ENCODE results near the gene RUNX1.

The RUNX1 gene

GRCh38 chr21:34871026-34871908 lies 177.8 kb downstream of the RUNX1 start:
- no peak for FAIRE-seq

DNA sequence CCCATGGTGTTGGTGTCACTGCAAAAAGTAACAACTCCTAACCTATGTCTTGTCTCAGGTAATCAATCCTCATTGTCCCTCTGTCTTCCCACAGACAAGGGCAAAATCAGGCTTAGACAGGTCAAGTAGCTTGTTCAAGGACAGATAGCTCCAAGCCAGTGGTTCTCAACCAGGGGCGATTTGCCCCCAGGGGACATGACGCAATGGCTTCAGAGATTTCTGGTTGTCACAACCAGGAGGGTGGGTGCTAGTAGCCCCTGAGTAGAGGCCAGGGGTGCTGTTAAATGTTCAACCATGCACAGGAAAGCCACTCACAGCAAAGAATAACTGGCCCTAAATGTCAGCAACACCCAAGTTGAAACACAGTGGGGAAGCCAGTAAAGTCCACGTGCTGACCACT lies 178.9 kb downstream of the RUNX1 start:
- no peak for FAIRE-seq

DNA sequence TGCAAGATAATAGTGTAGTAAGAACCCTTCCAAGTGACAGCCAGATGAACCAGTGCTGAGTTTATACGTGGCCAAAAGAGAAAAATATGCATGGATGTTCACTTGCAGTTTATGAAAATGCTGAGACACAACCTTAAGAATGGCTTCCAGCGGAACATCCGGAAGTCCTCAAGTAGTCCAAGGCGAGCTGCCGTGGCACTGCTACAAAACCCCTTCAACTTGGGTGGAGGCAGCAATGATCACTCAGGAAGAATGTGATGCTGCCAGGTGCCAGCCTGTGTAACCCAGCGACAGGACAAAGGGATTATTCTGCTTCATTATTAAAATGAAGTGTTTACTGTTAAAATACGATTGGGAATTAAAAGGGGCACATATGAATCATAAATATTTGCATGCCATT lies 179.6 kb downstream of the RUNX1 start:
- FAIRE-seq = no peak

DNA sequence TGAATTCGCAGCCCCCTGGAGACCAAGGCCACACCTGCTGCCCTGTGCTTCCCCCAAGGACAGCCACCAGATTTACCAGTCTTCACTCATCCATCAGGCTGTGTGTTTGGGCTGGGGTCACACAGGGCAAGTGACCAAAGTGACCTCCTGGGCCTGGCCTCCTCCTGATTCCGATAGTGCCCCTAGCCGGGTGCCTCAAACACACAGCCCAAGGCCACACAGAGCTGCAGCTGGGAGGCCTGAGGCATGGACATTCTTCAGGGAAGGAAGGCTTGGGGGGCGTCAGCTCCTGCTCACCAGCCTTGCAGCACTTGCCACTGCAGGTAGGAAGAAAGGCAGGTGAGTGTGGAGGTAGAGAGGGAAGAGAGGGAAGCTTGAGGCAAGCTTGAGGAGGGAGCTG lies 181.3 kb downstream of the RUNX1 start:
- no peak for FAIRE-seq

- FAIRE-seq = no peak
Observed at GRCh38 chr21:34865400-34866241, 183.5 kb downstream of the RUNX1 start.

DNA sequence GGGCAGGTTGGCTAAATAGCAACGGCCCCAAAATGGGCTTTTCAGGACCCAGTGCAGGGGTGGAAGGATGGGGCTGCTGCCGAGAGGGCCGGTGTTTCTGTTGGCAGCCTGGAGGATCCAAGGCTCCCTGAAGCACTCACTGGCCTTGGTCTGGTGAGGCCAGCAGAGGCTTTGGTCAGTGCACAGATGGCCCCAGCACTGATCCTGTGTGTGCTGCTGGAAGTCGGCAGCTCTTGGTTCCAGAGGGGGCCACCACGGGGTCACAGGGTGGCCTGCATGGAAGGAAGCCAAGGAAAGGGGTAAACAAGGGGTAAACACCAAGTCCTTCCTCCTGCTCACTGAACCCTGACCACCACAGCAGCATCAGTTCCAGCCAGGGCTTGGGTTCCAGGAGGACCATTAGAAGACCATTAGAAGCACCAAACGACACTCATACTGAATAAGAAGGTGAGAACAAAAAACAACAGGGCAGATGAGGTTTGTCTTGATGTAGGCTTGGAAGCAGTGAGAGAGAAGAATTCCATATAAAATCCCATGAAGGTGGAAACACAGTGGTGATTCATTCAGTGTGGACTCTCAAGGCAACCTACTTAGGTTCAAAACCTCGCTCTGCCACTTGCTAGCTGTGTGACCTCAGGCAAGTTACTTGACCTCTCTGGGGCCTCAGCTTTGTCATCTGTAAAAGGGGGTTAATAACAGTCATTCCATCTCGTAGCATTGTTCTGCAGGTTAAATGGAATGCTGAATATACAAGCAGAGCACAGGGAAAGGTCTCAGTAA lies 184.5 kb downstream of the RUNX1 start:
- FAIRE-seq = no peak

DNA sequence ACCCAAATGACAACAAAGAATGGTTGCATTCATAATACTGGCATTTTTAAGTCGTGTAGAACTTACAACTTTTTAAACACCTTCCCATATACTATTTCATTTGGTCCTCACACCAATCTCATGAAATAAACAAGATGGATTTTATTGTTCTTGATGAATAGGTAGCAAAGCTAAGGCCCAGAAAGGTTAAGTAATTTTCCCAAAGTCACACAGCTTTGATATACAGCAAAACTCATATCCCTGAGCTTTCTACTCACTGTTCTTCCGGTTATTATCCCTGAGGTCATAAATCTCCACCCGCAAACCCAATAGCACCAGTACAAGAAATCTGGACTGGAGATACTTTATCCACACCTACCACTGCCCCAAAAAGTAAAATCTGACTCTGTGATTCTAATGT lies 186.2 kb downstream of the RUNX1 start:
- no peak for FAIRE-seq

- no peak for FAIRE-seq
Observed at GRCh38 chr21:34861258-34861657, 187.8 kb downstream of the RUNX1 start.

- FAIRE-seq = no peak
Observed at GRCh38 chr21:34859976-34860653, 189.0 kb downstream of the RUNX1 start.

GRCh38 chr21:34858559-34858958 lies 190.5 kb downstream of the RUNX1 start:
- no peak for FAIRE-seq

DNA sequence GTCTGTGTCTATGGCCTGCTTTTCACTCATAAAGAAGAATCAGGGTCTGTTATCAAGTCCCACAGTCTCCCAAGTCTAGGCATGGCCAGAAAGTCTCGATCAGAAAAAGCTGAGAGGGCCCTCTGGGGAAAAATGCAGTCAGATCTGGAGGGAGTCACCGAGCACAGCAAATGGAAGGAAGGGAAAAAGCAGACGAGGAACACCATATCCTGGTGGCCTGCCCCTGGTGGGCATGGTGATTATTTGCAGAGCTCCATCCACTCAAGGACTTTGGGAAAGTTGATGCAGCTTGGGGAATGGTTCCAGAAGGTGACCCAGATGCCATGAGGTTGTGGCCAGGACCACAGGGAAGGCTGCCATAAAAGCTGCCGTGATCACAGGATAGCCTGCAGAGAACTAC lies 191.2 kb downstream of the RUNX1 start:
- no peak for FAIRE-seq

DNA sequence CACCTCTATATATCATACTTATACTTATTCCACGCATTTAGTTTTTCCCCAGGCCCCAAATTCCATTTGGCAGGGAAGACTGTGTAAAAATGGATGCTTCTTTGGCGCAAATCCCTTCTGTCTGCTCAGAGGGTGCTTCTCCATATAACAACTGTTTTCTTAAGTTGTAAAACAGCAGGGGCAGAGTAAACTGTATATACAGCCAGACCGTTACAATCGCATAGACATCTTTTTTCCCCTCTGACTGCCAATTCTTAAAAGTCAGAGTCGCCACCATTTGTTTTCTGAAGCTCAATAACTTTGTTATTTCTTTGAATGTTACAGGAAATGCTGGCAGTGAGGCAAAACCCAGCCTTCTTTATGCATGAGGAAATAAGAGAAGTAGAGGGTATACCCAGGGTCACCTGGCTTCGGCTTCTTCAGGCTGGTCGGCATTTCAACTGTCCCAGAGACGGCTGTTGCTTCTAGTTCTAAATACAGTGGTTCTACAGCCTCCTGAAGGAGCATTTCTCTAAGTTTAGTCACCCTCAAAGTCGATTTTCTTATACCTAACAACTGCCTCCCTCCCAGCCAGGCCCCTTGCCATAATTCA lies 191.9 kb downstream of the RUNX1 start:
- FAIRE-seq = no peak

DNA sequence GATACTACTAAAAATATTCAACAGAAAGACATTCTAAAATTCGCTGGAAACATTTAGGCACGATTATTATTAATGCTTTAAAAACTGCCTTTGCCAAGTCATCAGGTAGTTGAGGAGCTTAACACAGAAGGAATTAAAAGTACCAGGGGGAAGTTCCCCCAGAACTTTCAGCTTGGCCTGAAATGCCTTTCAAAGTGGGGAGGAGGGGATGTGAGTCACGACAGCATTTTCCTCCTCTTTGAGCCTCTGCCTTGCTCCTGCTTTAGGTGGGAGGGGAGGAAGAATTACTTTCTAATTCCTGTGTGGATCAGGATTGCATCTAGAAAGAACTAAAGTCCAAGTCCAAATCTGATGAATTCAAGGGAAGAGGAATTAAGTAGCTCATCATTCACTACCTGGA lies 196.7 kb downstream of the RUNX1 start:
- FAIRE-seq = no peak

DNA sequence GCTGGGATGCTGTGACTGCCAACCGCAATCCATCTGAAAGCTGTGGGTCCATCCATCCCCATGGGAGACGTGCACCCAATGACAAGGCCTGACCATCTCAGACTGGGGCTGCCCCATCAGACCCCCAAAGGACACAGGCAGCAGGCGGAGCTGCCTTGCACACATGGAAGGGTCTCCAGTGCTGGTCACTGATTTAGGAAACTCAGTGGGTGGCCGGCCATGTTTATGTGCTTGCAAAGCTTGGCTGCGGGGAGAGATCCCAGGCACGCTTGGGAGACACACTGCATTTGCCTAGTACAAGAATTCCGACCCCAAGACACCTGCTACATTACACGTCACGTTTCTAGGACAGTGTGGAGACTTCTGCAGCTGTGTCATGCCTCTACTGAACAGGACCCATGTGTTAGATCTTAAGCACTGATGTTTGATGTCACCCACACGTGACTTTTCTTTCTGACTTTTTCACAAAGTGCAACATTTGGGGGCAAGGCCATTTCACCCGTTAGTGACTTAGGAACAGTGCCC lies 198.9 kb downstream of the RUNX1 start:
- no peak for FAIRE-seq

DNA sequence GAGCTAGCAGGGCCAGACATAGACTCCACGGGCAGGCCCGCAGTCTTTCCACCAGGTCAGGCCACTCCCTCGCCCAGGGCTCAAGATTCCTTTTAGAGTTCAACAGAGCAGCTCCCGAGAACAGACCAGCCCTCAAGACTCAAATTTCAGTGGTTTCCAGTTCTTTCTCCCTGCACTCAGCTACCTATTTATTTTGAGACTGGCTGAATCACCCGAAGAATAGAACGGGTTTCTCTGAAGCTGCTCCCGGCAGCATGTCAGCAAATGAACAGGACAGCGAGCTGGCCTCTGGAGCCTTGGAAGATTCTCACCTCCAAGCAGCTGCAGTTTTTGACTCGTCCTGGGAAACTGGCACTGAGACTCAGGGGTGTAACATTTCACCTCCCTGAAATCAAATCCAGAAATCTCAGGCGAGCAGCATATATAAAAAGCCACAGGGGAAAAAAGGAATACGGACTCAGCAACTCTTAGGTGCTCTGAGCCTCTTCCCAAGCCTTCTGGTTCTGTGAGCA lies 202.4 kb downstream of the RUNX1 start:
- no peak for FAIRE-seq

GRCh38 chr21:34845521-34846451 lies 203.3 kb downstream of the RUNX1 start:
- FAIRE-seq = no peak

DNA sequence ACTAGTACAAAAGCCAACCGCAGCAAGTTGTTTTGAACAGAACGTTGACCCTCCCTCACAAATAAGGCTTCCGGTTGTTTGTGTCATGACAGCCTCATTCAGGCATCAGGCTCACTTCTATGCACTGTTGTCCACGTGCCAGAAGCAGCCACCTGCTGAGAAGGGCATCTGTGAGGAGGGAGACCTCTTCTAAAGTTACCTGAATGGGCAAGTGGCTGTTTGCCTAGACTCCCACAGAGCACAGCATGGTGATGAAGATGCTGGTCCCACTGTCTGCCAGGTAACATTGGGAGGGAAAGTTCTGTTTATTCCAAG lies 204.2 kb downstream of the RUNX1 start:
- no peak for FAIRE-seq

GRCh38 chr21:34844013-34844923 lies 204.8 kb downstream of the RUNX1 start:
- FAIRE-seq = no peak

GRCh38 chr21:34843562-34843961 lies 205.5 kb downstream of the RUNX1 start:
- FAIRE-seq = no peak

DNA sequence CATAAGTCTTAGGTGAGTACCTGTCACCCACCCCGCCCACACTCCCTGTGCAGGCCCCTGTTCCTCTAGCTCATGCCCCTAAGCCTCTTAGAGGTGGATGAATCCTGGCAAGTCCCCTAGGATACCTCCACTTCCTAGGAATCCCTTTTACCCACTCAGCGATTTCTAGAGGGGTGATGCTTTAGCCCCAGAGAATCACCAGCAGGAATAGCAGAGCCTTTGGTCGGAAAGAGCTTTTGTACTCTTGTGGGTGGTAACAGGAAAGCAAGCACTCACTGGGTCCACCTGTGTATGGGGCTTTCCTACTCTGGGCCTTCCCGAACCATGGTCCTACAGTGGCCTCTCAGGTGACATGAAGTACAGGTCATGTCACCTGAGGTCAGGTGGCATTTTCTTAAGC lies 207.9 kb downstream of the RUNX1 start:
- no peak for FAIRE-seq
